Measurements from ENCODE around the gene NRG2.

Gene NRG2

GRCh38 chr5:139882961-139883539, 160.0 kb downstream of the NRG2 start:
- DNase-seq, result no peak

DNA sequence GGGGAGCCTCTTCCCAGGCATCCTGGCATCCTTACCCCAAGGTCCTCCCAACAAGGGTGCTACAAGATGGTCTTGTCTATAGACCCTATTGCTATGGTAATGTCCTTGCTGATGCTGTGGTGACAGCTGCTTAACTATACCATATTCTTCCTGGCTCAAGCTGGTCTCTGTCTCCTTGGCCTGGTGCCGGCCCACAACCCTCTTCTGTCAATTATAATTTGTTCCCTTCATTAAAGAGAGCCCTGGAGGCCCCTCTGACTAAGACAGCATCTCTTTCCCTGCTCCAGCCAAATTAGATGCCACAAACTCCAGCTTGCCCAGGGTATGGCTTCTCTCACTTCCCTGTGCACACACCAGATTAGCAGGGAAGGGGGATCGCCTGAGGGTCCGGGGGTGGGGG, 160.8 kb downstream of the NRG2 start:
- DNase-seq, result no peak

DNA sequence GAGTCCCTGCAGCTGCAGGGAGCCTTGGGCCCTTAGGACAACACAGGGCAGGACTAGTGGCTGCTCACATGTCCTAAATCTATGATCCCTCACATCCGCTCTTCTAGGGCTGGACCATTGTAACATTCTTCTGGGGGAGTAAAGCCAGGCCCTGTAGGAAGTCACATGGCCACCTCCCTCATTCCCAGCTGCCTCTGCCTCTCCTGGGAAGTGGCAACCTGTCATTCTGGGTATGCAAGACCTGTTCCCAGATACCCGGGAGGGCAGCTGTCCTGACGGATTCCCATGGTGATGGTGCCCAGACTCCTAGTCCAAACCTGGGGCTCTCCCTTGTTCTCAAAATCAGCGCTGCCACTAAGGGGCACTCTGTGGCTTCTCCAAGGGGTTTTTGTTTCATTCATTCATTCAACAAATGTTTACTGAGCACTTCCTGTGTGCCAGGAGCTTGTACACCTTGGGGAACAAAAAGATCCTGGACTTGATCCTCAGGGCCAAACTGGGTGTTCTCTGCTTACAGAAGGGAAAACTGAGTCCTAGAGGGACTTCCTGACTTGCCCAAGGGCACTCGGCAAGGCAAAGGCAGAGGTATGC, 161.9 kb downstream of the NRG2 start:
- no peak for DNase-seq

GRCh38 chr5:139880416-139881142, 162.5 kb downstream of the NRG2 start:
- no peak for DNase-seq

DNA sequence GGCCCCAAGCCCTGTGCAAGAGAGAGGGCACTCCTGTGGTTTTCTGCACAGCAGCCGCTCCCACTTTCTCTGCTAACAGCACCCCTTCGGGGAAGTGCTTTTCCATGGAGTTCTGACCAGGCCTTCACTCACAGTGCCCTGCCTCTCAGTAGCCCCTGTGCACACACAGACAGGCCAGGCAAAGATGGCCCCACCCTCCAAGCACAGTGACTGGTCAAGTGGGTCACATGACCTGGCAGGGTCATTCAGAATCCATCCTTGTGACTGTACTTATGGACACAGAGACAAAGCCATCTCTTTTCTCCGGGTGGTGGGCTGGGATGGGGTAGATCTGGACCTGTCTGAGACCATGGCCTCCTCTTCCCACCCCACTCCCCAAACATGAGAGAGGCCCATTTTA, 165.0 kb downstream of the NRG2 start:
- DNase-seq, result peak in 4 of 51 donors; percentile 8 to 23 (median 15)

- no peak for DNase-seq
Observed at GRCh38 chr5:139877129-139877597, 165.9 kb downstream of the NRG2 start.

- no peak for DNase-seq
Observed at GRCh38 chr5:139875957-139876356, 167.1 kb downstream of the NRG2 start.

GRCh38 chr5:139872851-139873794, 170.0 kb downstream of the NRG2 start:
- no peak for DNase-seq

GRCh38 chr5:139872052-139872766, 170.9 kb downstream of the NRG2 start:
- DNase-seq, result no peak

- DNase-seq, result no peak
Observed at GRCh38 chr5:139871614-139872013, 171.5 kb downstream of the NRG2 start.

DNA sequence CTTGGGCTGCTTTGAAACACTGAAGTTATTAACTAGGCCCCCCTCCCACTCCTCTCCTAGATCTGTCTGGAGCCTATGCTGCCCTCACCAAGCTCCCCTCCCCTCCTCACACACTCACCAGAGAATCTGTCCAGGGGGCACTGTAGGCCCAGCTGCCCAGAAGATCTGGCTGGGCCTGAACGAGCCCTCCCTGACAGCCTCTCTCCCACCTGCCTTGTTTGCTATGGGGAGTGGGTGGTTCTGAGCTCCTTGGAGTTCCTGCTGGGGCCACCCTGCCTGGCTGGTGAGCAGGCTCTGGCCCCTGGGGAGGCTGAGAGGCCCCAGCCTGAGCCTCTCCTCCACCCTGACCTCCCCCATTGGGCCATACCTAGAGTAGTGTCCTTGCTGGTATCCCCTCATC, 172.4 kb downstream of the NRG2 start:
- DNase-seq, result no peak

DNA sequence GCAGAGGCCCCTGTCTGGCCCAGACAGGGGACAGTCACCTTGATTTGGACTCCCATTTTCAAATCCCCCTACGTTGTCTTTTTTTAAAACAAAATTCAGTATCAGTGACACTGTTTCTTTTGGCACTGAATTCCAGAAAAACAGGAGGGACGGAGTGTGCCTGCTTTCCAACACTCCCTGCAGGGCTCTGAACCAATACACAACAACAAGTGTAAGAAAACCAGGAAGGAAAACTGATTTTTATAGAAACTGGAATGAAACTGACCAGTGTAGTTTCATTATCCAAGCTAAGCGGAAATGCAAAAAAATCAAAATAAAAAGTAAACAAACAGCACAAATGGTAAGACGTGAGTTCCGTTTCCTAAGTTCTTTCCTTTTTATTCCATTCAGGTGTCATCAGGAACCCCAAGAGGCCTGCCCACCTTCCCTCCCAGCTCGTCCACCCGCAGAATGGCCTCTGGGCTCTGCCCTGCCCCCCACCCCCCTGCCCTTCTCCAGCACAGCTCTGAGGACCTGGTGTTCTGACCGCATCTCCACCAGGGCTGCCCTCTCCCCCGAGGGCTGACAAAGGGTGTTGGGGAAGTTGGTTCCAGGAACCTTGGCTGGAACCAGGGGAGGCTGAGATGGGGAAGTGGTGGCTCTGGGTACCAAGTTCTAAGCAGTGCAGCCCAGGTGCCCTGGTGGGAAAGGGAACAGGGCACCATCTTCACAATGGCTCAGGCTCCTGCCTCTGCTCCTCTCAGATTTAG, 173.9 kb downstream of the NRG2 start:
- DNase-seq, result peak in 4 of 51 donors; percentile 10 to 20 (median 14)

- DNase-seq, result no peak
Observed at GRCh38 chr5:139867581-139867980, 175.5 kb downstream of the NRG2 start.

DNA sequence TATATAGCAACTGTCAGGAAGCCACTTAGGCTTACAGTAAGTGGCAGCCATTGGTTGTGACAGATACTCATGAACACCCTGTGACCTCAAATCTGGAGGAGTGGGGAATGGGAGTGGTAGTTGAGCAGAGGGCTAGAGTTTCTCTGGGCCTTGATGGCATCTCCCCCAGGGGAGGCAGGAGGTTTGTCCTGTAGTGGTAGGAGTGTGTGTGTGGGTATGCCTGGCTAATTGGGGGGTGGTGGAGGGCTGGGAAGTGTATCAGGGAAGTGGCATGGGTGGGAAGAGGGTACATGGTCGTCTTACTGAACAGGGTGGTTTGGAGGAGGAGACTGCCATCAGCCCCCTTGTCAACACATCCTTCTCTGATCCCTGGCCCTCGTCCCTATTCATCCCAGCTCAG, 176.0 kb downstream of the NRG2 start:
- no peak for DNase-seq

- DNase-seq, result no peak
Observed at GRCh38 chr5:139864716-139865483, 178.2 kb downstream of the NRG2 start.

- DNase-seq, result peak in 44 of 51 donors; percentile 17 to 79 (median 52)
Observed at GRCh38 chr5:139863855-139864558, 179.1 kb downstream of the NRG2 start.

DNA sequence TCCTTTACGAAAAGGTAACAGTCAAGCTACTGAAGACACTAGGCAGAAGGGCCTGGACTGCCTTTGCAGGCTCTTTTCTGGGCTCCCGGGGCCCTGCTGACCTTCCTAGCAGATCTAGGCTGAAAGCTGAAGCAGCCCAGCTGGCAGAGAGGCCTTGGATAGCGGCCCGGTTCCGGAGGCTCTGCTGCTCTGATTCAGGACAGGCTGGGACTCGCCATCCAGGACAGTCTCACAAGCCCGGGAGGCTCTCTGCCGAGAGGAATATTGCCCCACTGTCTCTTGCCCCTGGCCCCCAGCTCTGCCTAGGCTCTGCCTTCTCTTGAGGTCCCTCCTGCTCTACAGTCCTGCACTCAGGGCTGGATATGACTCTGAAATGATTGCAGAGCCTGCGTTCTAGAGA, 179.7 kb downstream of the NRG2 start:
- DNase-seq, result peak in 46 of 51 donors; percentile 25 to 91 (median 72)

DNA sequence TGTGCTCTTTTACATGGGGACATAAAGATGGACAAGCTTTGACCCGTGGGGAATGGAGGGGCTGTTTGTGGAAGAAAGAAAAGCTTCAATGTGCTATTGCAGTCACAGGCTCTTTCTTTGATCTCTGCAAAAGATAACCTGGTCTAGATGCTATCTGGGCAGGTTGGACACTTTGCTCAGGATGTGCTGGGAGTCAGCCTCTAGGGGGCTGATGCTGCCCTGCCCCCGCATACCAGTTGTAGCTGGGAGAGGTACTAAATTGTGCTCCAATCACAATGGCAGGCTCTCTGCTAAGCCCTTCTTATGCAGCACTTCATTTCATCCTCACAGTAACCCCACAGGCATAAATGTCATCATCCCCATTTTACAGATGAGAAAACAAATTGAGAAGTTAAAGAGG, 180.3 kb downstream of the NRG2 start:
- DNase-seq, result no peak

GRCh38 chr5:139862313-139862712, 180.8 kb downstream of the NRG2 start:
- peak in 1 of 51 donors; percentile 6 for DNase-seq
